T-helper 2 cell treated with Interferon-gamma antibody and Interleukin-4, amounts not matched to agents 5 μg/mL and 100 μg/mL, for 36 hours (primary cell): ENCODE results near the gene KIF27.
A peak's percentile ranks its signal among the peaks of the same experiment; 100 is the strongest.
"Not testable (repeated sequence)": the region's sequence is repeated elsewhere in the genome, so short reads cannot be mapped to it uniquely, and the experiment has no call there.

Experiments used
- DNase-seq: peaks from one replicate; pipeline ENCODE4 v3.0.0; 2021; ENCODE audit warnings: low spot score
- H3K27ac Mint-ChIP-seq: one replicate; pipeline ENCODE4 v1.8.0; 2021; ENCODE audit warnings: mild to moderate bottlenecking, mixed read lengths
- H3K27me3 Mint-ChIP-seq: one replicate; pipeline ENCODE4 v1.8.0; 2021; ENCODE audit warnings: low read depth, mixed read lengths
- H3K36me3 Mint-ChIP-seq: one replicate; pipeline ENCODE4 v1.8.0; 2021; ENCODE audit warnings: low read depth, mixed read lengths
- H3K4me1 Mint-ChIP-seq: one replicate; pipeline ENCODE4 v1.8.0; 2021; ENCODE audit warnings: low read depth, mixed read lengths
- H3K4me3 Mint-ChIP-seq: one replicate; pipeline ENCODE4 v1.8.0; 2022; ENCODE audit warnings: mild to moderate bottlenecking, moderate library complexity, mixed read lengths
- H3K9me3 Mint-ChIP-seq: one replicate; pipeline ENCODE4 v1.8.0; 2021; ENCODE audit warnings: mixed read lengths

KIF27 gene

GRCh38 chr9:83809213-83809612, 112.0 kb downstream of the KIF27 start:
- H3K4me1 Mint-ChIP-seq, H3K27ac Mint-ChIP-seq, DNase-seq, H3K9me3 Mint-ChIP-seq, H3K4me3 Mint-ChIP-seq, H3K36me3 Mint-ChIP-seq, H3K27me3 Mint-ChIP-seq: not testable (repeated sequence)

GRCh38 chr9:83804454-83804853, 116.8 kb downstream of the KIF27 start:
- not testable (repeated sequence) for H3K4me3 Mint-ChIP-seq, H3K9me3 Mint-ChIP-seq, H3K27me3 Mint-ChIP-seq, DNase-seq, H3K36me3 Mint-ChIP-seq, H3K27ac Mint-ChIP-seq, H3K4me1 Mint-ChIP-seq

GRCh38 chr9:83803941-83804340, 117.3 kb downstream of the KIF27 start:
- not testable (repeated sequence) for H3K36me3 Mint-ChIP-seq, H3K27me3 Mint-ChIP-seq, DNase-seq, H3K4me1 Mint-ChIP-seq, H3K27ac Mint-ChIP-seq, H3K4me3 Mint-ChIP-seq, H3K9me3 Mint-ChIP-seq

GRCh38 chr9:83800236-83801033, 120.8 kb downstream of the KIF27 start:
- Mint-ChIP-seq H3K4me3 (no peak overlapping the region), H3K4me1 (no peaks in the 10 kb centered on the region), H3K36me3 (peaks cover 3% of the 10 kb centered on the region), H3K9me3 (no peaks in the 10 kb centered on the region), H3K27ac (no peak overlapping the region), H3K27me3 (no peaks in the 10 kb centered on the region)
- no peak for DNase-seq

- Mint-ChIP-seq H3K36me3 (peaks cover 1% of the 10 kb centered on the region), H3K4me3 (no peak overlapping the region), H3K27ac (peak overlapping the region; percentile 26), H3K4me1 (peaks cover 3% of the 10 kb centered on the region), H3K27me3 (no peaks in the 10 kb centered on the region), H3K9me3 (no peaks in the 10 kb centered on the region)
- DNase-seq, result no peak
These were observed 127.2 kb downstream of the KIF27 start for GRCh38 chr9:83794051-83794450.

- Mint-ChIP-seq H3K36me3 (peaks cover 1% of the 10 kb centered on the region), H3K27me3 (no peaks in the 10 kb centered on the region), H3K4me1 (peaks cover 3% of the 10 kb centered on the region), H3K9me3 (no peaks in the 10 kb centered on the region), H3K27ac (no peak overlapping the region), H3K4me3 (no peak overlapping the region)
- no peak for DNase-seq
These were observed 128.5 kb downstream of the KIF27 start for GRCh38 chr9:83792746-83793145.
